Measurements from ENCODE around the gene JPT1.

DNA sequence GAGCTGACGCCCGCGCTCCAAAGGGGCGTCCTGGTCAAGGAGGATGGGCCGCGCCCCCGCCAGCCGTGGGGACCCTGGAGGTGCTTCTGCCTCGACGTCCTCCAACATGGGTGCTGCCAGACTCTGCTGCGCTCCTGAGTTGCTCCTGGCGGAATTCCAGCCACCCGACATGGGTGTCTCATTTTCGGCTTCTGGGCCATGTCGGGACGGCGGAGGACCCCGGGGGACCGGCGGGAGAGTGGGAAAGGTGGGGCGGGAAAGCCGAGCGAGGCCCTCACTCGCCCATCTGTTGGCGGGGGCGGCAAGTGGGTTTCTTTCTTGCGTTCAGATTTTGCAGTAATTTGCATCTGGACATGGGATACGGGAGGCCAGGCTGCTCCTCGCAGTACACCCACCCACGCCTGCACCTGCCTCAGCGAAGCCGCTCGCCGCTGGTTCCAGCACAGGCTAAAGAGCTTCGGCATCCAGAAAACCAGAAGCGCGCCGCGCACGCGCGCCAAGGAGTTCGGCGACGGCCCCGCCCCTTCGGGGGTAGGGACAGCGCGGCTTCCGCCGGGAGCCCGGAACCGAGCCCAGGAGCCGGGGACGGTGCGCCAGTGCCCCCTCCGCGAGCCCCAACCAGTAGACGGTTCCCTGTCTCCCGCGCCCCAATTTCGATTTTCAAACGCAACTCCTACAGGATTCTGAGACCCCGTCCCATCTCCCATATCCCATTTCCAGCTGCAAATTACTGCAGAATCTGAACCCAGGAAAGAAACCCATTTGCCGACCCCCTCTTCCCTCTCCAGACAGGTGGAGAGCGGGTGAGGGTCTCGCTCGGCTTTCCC lies 44.7 kb downstream of the JPT1 start, which contains the start of gene ARMC7:
- TF ChIP-seq, protein P1, sequence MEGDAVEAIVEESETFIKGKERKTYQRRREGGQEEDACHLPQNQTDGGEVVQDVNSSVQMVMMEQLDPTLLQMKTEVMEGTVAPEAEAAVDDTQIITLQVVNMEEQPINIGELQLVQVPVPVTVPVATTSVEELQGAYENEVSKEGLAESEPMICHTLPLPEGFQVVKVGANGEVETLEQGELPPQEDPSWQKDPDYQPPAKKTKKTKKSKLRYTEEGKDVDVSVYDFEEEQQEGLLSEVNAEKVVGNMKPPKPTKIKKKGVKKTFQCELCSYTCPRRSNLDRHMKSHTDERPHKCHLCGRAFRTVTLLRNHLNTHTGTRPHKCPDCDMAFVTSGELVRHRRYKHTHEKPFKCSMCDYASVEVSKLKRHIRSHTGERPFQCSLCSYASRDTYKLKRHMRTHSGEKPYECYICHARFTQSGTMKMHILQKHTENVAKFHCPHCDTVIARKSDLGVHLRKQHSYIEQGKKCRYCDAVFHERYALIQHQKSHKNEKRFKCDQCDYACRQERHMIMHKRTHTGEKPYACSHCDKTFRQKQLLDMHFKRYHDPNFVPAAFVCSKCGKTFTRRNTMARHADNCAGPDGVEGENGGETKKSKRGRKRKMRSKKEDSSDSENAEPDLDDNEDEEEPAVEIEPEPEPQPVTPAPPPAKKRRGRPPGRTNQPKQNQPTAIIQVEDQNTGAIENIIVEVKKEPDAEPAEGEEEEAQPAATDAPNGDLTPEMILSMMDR (IDR thresholded peaks at IDR 0.05) = peak in 1 of 4 experiments; percentile 25
- TF ChIP-seq POLR2A (IDR thresholded peaks at IDR 0.05) = peak in 1 of 2 donors; percentile 62
